SK-N-SH (cell line): Measurements from ENCODE around the gene ELFN2. TPM values are rescaled to one million over a fixed set of nuclear protein-coding genes. Genes with fewer than 3 reads are reported as not detected.

ENCODE experiments used
- CTCF ChIA-PET: fragments of 300-600, 350-600 bp; formaldehyde crosslinking; extraction: SDS; loops from one replicate; lab custom pipeline; 2021; lab: Yijun Ruan, JAX
- POLR2A ChIA-PET: fragments of 350-600 bp; sonication (Branson Sonifier 250); formaldehyde crosslinking; extraction: SDS; loops from one replicate; lab custom pipeline; 2020; ENCODE audit warnings: antibody characterized with exemption, inconsistent platforms; lab: Yijun Ruan, JAX
- DNase-seq: peaks from one replicate; pipeline ENCODE4 v3.0.0; 2012
- H2AFZ ChIP-seq: fragments of 200-600 bp; sonication (generic); 2 replicates; pipeline ENCODE4 v1.8.1; 2016; ENCODE audit warnings: antibody characterized with exemption, mild to moderate bottlenecking, low read depth
- H3F3A ChIP-seq: fragments of 200-600 bp; sonication (generic); replicated peaks from 2 replicates; pipeline ENCODE3; 2016; ENCODE audit warnings: antibody characterized with exemption, mild to moderate bottlenecking; ENCODE audit not compliant: insufficient read depth
- H3K27ac ChIP-seq, 2 experiments: fragments of 200-500 bp in 1 of 2; fragments of 200-600 bp in 1 of 2; sonication (Bioruptor generic) in 1 of 2; sonication (generic), shearing (Covaris generic) in 1 of 2; 2 replicates each; pipeline versions ENCODE4 v1.5.1 to v1.6.1; 2014 to 2016; ENCODE audit warnings: low read depth in 2 of 2, inconsistent platforms in 1 of 2, low read length in 1 of 2, mild to moderate bottlenecking in 1 of 2, mixed read lengths in 1 of 2
- H3K27me3 ChIP-seq: fragments of 200-600 bp; sonication (generic), shearing (Covaris generic); 2 replicates; pipeline ENCODE4 v1.6.1; 2016; ENCODE audit warnings: mixed run types; ENCODE audit not compliant: insufficient read depth
- H3K36me3 ChIP-seq, 2 experiments: fragments of 200-500 bp in 1 of 2; fragments of 200-600 bp in 1 of 2; sonication (Bioruptor generic) in 1 of 2; sonication (generic) in 1 of 2; replicated peaks in 1 of 2; 2 replicates each; pipeline versions ENCODE3 to v1.5.1; 2014 to 2016; ENCODE audit warnings: low read length in 1 of 2, mild to moderate bottlenecking in 1 of 2; ENCODE audit not compliant: insufficient read depth in 2 of 2, control insufficient read depth in 1 of 2
- H3K4me1 ChIP-seq, 2 experiments: fragments of 200-500 bp in 1 of 2; fragments of 200-600 bp in 1 of 2; sonication (Bioruptor generic) in 1 of 2; sonication (generic), shearing (Covaris generic) in 1 of 2; 2 replicates each; pipeline versions ENCODE4 v1.5.1 to v1.6.1; 2014 to 2016; ENCODE audit warnings: low read depth in 1 of 2, low read length in 1 of 2, mixed run types in 1 of 2; ENCODE audit not compliant: insufficient read depth in 2 of 2, control insufficient read depth in 1 of 2
- H3K4me2 ChIP-seq: fragments of 200-600 bp; sonication (generic), shearing (Covaris generic); 2 replicates; pipeline ENCODE4 v1.6.1; 2017; ENCODE audit warnings: mixed run types
- H3K4me3 ChIP-seq, 2 experiments: fragments of 200-500 bp in 1 of 2; fragments of 200-600 bp in 1 of 2; sonication (Bioruptor generic) in 1 of 2; sonication (generic), shearing (Covaris generic) in 1 of 2; 2 replicates each; pipeline versions ENCODE4 v1.5.1 to v1.8.1; 2014 to 2016; ENCODE audit warnings: low read depth in 2 of 2, inconsistent platforms in 1 of 2, low read length in 1 of 2, mild to moderate bottlenecking in 1 of 2, mixed read lengths in 1 of 2, moderate library complexity in 1 of 2
- H3K79me2 ChIP-seq: fragments of 200-600 bp; sonication (generic); 2 replicates; pipeline ENCODE4 v1.8.1; 2017; ENCODE audit warnings: mild to moderate bottlenecking; ENCODE audit not compliant: insufficient read depth
- H3K9ac ChIP-seq: fragments of 200-600 bp; sonication (generic); 2 replicates; pipeline ENCODE4 v1.6.1; 2017; ENCODE audit warnings: mixed run types
- H3K9me2 ChIP-seq: fragments of 200-600 bp; sonication (generic); 2 replicates; pipeline ENCODE4 v1.6.1; 2017; ENCODE audit warnings: mixed run types
- H3K9me3 ChIP-seq: fragments of 200-600 bp; sonication (generic); 2 replicates; pipeline ENCODE4 v1.6.1; 2017; ENCODE audit warnings: mixed run types, mild to moderate bottlenecking, moderate library complexity
- H4K20me1 ChIP-seq: fragments of 200-600 bp; sonication (generic); 2 replicates; pipeline ENCODE4 v1.6.1; 2017; ENCODE audit warnings: mild to moderate bottlenecking, mixed run types; ENCODE audit not compliant: insufficient read depth
- ELF1 ChIP-seq: IDR thresholded peaks from 2 replicates; pipeline ENCODE4 v1.4.0; 2012
- EP300 ChIP-seq, 2 experiments: IDR thresholded peaks; 2 replicates each; pipeline versions ENCODE4 v1.4.0 to v1.6.1; 2012; ENCODE audit warnings: borderline replicate concordance in 1 of 2, low read depth in 1 of 2, low read length in 1 of 2
- EZH2phosphoT487 ChIP-seq: fragments of 200-600 bp; sonication (generic); IDR thresholded peaks from 2 replicates; pipeline ENCODE4 v1.6.1; 2017; ENCODE audit warnings: low read depth, mixed run types, mild to moderate bottlenecking, antibody characterized with exemption, moderate library complexity, borderline replicate concordance
- FOXM1 ChIP-seq: IDR thresholded peaks from 2 replicates; pipeline ENCODE4 v1.4.0; 2012; ENCODE audit warnings: low read depth, mild to moderate bottlenecking
- MXI1 ChIP-seq: IDR thresholded peaks from 2 replicates; pipeline ENCODE4 v1.6.1; 2012; ENCODE audit warnings: mild to moderate bottlenecking, low read depth, low read length, improper control_type of control experiment
- NFIC ChIP-seq: IDR thresholded peaks from 2 replicates; pipeline ENCODE4 v1.4.0; 2012; ENCODE audit warnings: borderline replicate concordance
- POLR2AphosphoS5 ChIP-seq: IDR thresholded peaks from 2 replicates; pipeline ENCODE4 v1.6.1; 2012; ENCODE audit warnings: low read depth, low read length
- RXRA ChIP-seq: IDR thresholded peaks from 2 replicates; pipeline ENCODE4 v1.4.0; 2012; ENCODE audit warnings: low read depth, mild to moderate bottlenecking, borderline replicate concordance
- SMC3 ChIP-seq: IDR thresholded peaks from 2 replicates; pipeline ENCODE4 v1.6.1; 2012; ENCODE audit warnings: low read depth, low read length, improper control_type of control experiment
- TAF1 ChIP-seq: IDR thresholded peaks from 2 replicates; pipeline ENCODE4 v1.6.1; 2012; ENCODE audit warnings: low read depth, mild to moderate bottlenecking, low read length, moderate library complexity, borderline replicate concordance
- YY1 ChIP-seq: IDR thresholded peaks from 2 replicates; pipeline ENCODE4 v1.4.0; 2012; ENCODE audit warnings: low read depth, mild to moderate bottlenecking
- WGBS: methylation state at CpG from one replicate; pipeline ENCODE4 v1.1.6; 2017; ENCODE audit warnings: low lambda C conversion rate; 5-methylcytosine and 5-hydroxymethylcytosine counted together
- polyA plus RNA-seq, 3 experiments: library from polyadenylated mRNA; depleted of rRNA; stranded (reverse); fragments of >200 nt; gene quantifications; 2 replicates each; pipeline ENCODE4 v1.2.3, GENCODE V29; 2012
- TF ChIP-seq, protein P1 (sequence below): IDR thresholded peaks from 2 replicates; pipeline ENCODE4 v1.4.0; 2012; ENCODE audit warnings: low read depth
- TF ChIP-seq, protein P2 (sequence below): fragments of 200-600 bp; sonication (generic); IDR thresholded peaks from 2 replicates; pipeline ENCODE4 v1.6.1; 2017; ENCODE audit warnings: antibody characterized with exemption, mild to moderate bottlenecking, moderate library complexity
- TF ChIP-seq, protein P3 (sequence below): IDR thresholded peaks from 2 replicates; pipeline ENCODE4 v1.4.0; 2012; ENCODE audit warnings: low read depth, borderline replicate concordance

Gene ELFN2
- polyA plus RNA-seq, 1 of the 3 experiments (the other 2 are of a cell fraction) = 2.8 TPM

DNA sequence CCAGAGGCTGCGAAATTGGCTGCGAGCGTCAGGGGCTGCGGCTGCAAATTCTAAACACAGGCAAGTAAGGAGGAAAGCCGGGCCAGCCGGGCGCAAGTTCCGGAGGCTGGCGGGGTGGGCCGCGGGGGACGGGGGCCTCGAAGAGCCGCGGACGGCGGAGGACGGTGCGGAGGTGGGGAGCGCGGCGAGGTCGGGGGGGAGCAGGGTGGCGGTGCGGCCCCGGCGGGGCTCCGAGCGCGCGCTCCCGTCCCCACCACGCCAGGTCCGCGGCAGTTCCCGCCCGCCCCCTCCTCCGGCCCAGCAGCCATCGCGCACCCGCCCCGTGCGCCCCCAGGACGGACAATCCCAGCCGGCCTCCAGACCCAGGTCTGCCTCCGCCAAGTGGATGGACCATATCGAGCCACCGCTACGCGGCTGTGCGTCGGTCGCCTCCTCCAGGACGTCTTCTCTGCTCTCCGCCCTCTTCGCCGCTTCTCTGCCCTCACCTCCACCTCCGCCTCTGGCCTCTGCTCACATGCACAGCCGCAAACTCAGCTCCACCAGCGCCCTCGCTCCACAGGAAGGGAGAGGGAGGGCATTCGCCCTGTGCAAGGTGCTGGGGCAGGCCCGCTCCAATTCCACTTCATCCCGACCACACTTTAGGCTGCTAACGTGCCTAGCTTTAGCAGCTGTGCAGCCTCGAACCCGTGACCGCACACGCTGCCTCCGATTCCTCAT is 7.2 kb downstream of the ELFN2 start:
- Histone ChIP-seq H3K9ac (no peak overlapping the region), H3K9me2 (no peaks in the 10 kb centered on the region), H3K4me3 (peak overlapping the region; percentile 40 to 51), H3K27me3 (peaks cover 5% of the 10 kb centered on the region; the same call in 1 of the 2 replicates), H3K27ac (no peak overlapping the region), H3F3A (no peaks in the 10 kb centered on the region), H3K36me3 (no peaks in the 10 kb centered on the region), H2AFZ (no peak overlapping the region), H3K4me1 (peaks cover 0 to 4% of the 10 kb centered on the region in 2 experiments; a peak in 1 of 4 replicates), H3K9me3 (no peaks in the 10 kb centered on the region), H3K79me2 (no peaks in the 10 kb centered on the region), H3K4me2 (peak overlapping the region; percentile 78), H4K20me1 (no peaks in the 10 kb centered on the region)
- TF ChIP-seq, protein P1, sequence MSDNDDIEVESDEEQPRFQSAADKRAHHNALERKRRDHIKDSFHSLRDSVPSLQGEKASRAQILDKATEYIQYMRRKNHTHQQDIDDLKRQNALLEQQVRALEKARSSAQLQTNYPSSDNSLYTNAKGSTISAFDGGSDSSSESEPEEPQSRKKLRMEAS = no peak
- no peak for TF ChIP-seq RXRA
- no peak for TF ChIP-seq YY1
- TF ChIP-seq, protein P2, sequence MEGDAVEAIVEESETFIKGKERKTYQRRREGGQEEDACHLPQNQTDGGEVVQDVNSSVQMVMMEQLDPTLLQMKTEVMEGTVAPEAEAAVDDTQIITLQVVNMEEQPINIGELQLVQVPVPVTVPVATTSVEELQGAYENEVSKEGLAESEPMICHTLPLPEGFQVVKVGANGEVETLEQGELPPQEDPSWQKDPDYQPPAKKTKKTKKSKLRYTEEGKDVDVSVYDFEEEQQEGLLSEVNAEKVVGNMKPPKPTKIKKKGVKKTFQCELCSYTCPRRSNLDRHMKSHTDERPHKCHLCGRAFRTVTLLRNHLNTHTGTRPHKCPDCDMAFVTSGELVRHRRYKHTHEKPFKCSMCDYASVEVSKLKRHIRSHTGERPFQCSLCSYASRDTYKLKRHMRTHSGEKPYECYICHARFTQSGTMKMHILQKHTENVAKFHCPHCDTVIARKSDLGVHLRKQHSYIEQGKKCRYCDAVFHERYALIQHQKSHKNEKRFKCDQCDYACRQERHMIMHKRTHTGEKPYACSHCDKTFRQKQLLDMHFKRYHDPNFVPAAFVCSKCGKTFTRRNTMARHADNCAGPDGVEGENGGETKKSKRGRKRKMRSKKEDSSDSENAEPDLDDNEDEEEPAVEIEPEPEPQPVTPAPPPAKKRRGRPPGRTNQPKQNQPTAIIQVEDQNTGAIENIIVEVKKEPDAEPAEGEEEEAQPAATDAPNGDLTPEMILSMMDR = no peak
- no peak for TF ChIP-seq NFIC
- ChIA-PET CTCF (interaction anchor here (1.1 to 2.9 kb wide), 4 partner anchors 8 to 103 kb away, joined by 3 to 11 read pairs (median 4); no protein-coding TSS in a partner anchor), POLR2A (no interaction called here)
- WGBS = 29% methylated on average over 22 of the region's 70 CpGs
- DNase-seq = peak; percentile 84

DNA sequence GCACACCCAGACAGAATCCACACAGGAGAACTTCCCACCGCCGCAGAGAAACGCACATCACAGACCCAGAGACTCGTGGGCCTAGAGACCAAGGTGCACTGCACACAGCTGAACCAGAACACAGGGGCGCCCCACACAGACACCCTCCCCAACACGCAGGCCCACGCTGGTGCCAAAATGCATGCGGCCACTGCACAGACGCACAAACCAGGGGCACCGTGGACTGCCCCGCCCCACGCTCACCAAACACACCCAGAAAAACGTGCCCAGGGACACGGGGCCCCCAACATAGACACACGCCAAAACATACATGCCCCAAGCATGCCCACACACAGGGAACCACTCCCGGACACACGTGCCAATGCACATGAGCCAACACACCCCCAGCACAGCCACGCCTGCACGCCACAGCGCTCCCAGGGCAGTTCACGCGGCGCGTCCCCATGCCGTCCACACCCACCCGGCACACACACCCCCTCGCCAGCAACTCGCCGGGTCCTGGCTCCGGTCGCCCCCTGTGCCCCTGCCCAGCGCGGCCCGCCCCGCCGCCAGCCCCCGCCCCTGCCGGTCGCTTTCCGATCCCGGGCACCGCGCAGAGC is 7.8 kb downstream of the ELFN2 start:
- Histone ChIP-seq H2AFZ (no peak overlapping the region), H3K9ac (no peak overlapping the region), H3K4me1 (peaks cover 0 to 4% of the 10 kb centered on the region in 2 experiments; a peak in 1 of 4 replicates), H3K4me3 (peak overlapping the region; percentile 40 to 51; a peak in 2 of 4 replicates), H3K79me2 (no peaks in the 10 kb centered on the region), H3K9me3 (no peaks in the 10 kb centered on the region), H3K27ac (no peak overlapping the region), H3K4me2 (peak overlapping the region; percentile 78; the same call in 1 of the 2 replicates), H3F3A (no peaks in the 10 kb centered on the region), H3K9me2 (no peaks in the 10 kb centered on the region), H3K36me3 (no peaks in the 10 kb centered on the region), H4K20me1 (no peaks in the 10 kb centered on the region), H3K27me3 (peaks cover 5% of the 10 kb centered on the region; the same call in 1 of the 2 replicates)
- WGBS = 82% methylated on average over 9 of the region's 43 CpGs
- CTCF ChIA-PET = interaction anchor here (1.3 kb wide), 1 partner anchor 103 kb away, joined by 4 read pairs; no protein-coding TSS in a partner anchor
- POLR2A ChIA-PET = no interaction called here
- no peak for DNase-seq
- TF ChIP-seq, protein P3, sequence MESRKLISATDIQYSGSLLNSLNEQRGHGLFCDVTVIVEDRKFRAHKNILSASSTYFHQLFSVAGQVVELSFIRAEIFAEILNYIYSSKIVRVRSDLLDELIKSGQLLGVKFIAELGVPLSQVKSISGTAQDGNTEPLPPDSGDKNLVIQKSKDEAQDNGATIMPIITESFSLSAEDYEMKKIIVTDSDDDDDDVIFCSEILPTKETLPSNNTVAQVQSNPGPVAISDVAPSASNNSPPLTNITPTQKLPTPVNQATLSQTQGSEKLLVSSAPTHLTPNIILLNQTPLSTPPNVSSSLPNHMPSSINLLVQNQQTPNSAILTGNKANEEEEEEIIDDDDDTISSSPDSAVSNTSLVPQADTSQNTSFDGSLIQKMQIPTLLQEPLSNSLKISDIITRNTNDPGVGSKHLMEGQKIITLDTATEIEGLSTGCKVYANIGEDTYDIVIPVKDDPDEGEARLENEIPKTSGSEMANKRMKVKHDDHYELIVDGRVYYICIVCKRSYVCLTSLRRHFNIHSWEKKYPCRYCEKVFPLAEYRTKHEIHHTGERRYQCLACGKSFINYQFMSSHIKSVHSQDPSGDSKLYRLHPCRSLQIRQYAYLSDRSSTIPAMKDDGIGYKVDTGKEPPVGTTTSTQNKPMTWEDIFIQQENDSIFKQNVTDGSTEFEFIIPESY = no peak
- TF ChIP-seq NFIC = no peak
- no peak for TF ChIP-seq EP300 (IDR thresholded peaks at IDR 0.05; ENCODE audit: borderline replicate concordance in 1 of 2, low read depth in 1 of 2, low read length in 1 of 2)
- no peak for TF ChIP-seq FOXM1
- TF ChIP-seq SMC3 = no peak
- TF ChIP-seq MXI1 = no peak
- no peak for TF ChIP-seq EZH2phosphoT487
- no peak for TF ChIP-seq TAF1
- no peak for TF ChIP-seq ELF1
- TF ChIP-seq POLR2AphosphoS5 = no peak
